ENCODE measurements around the gene APOL2.
"Not testable (repeated sequence)": the region's sequence is repeated elsewhere in the genome, so short reads cannot be mapped to it uniquely, and the experiment has no call there.

Gene APOL2

GRCh38 chr22:36279219-36279666 is 39.9 kb upstream of the APOL2 start:
- Histone ChIP-seq H3K4me3 (ENCODE audit: low read length) (no peak overlapping the region), H3K9me3 (ENCODE audit: control insufficient read depth, low read depth, low read length) (no peaks in the 10 kb centered on the region), H3K36me3 (ENCODE audit: control insufficient read depth, low read depth, low read length) (peaks cover 28% of the 10 kb centered on the region)

DNA sequence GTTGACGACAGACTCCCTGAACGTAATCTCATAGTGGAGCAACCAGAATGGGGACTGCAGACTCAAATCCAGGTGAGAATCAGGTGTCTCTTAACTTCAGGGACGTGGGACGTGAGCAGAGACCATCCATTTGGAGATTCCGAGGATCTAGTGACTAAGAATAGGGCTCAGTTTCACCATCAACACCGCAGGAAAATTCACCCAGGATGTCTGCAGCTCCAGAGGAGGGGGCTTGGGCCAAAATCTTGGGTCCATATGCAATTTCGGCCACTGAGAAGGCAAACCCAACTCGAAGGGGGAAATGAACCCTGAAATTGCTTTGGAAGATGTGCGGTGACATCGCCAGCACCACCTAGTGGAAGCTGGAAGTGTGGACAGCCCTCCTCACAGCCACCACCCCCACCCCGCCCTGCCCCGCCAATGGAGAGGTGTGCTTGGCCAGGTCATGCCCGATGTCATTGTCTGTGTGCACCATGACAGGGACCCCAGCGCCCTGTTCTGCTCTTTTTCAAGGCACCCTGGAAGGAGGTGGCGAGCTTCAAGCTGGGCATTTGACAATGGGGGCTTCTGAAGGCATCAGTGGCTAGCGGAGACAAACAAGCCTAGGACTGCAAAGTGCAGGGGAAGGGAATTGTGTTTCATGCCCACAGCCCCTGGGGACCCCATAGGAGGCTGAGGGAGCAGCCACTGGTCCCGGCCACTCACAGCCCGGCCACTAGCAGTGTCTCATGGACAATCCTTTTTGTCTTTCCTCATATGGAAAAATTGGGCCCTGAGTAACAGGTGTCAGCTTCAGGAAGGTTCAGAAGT is 38.4 kb upstream of the APOL2 start:
- Histone ChIP-seq H3K4me1 (ENCODE audit: control insufficient read depth, low read depth, low read length) (peaks cover 4% of the 10 kb centered on the region), H3K27ac (ENCODE audit: low read length) (no peak overlapping the region), H3K36me3 (ENCODE audit: control insufficient read depth, low read depth, low read length) (peaks cover 16% of the 10 kb centered on the region), H3K9me3 (ENCODE audit: control insufficient read depth, low read depth, low read length) (no peaks in the 10 kb centered on the region), H3K9ac (ENCODE audit: low read length) (no peak overlapping the region), H3K27me3 (ENCODE audit: control insufficient read depth, insufficient read depth, low read length) (no peaks in the 10 kb centered on the region), H3K4me3 (ENCODE audit: low read length) (no peak overlapping the region)

More at GRCh38 chr22:36279219-36279666, 39.9 kb upstream of the APOL2 start:
- no peak overlapping the region for H3K9ac ChIP-seq (ENCODE audit: low read length)
- H3K4me1 ChIP-seq (ENCODE audit: control insufficient read depth, low read depth, low read length), result peaks cover 4% of the 10 kb centered on the region
- no peak overlapping the region for H3K27ac ChIP-seq (ENCODE audit: low read length)
- H3K27me3 ChIP-seq (ENCODE audit: control insufficient read depth, insufficient read depth, low read length), result no peaks in the 10 kb centered on the region

GRCh38 chr22:36274531-36274930 is 35.2 kb upstream of the APOL2 start:
- Histone ChIP-seq H3K4me1 (ENCODE audit: control insufficient read depth, low read depth, low read length) (peaks cover 4% of the 10 kb centered on the region), H3K27ac (ENCODE audit: low read length) (no peak overlapping the region), H3K27me3 (ENCODE audit: control insufficient read depth, insufficient read depth, low read length) (no peaks in the 10 kb centered on the region), H3K9me3 (ENCODE audit: control insufficient read depth, low read depth, low read length) (no peaks in the 10 kb centered on the region), H3K9ac (ENCODE audit: low read length) (no peak overlapping the region), H3K4me3 (ENCODE audit: low read length) (no peak overlapping the region), H3K36me3 (ENCODE audit: control insufficient read depth, low read depth, low read length) (no peaks in the 10 kb centered on the region)

GRCh38 chr22:36271951-36272350 is 32.6 kb upstream of the APOL2 start:
- H3K4me3 ChIP-seq (ENCODE audit: low read length); H3K9ac ChIP-seq (ENCODE audit: low read length); H3K4me1 ChIP-seq (ENCODE audit: control insufficient read depth, low read depth, low read length); H3K36me3 ChIP-seq (ENCODE audit: control insufficient read depth, low read depth, low read length); H3K27me3 ChIP-seq (ENCODE audit: control insufficient read depth, insufficient read depth, low read length); H3K27ac ChIP-seq (ENCODE audit: low read length); H3K9me3 ChIP-seq (ENCODE audit: control insufficient read depth, low read depth, low read length): not testable (repeated sequence)

- H3K4me3 ChIP-seq (ENCODE audit: low read length); H3K9ac ChIP-seq (ENCODE audit: low read length); H3K9me3 ChIP-seq (ENCODE audit: control insufficient read depth, low read depth, low read length); H3K27me3 ChIP-seq (ENCODE audit: control insufficient read depth, insufficient read depth, low read length); H3K4me1 ChIP-seq (ENCODE audit: control insufficient read depth, low read depth, low read length); H3K36me3 ChIP-seq (ENCODE audit: control insufficient read depth, low read depth, low read length); H3K27ac ChIP-seq (ENCODE audit: low read length): not testable (repeated sequence)
Observed at GRCh38 chr22:36271231-36271630, 31.9 kb upstream of the APOL2 start.

DNA sequence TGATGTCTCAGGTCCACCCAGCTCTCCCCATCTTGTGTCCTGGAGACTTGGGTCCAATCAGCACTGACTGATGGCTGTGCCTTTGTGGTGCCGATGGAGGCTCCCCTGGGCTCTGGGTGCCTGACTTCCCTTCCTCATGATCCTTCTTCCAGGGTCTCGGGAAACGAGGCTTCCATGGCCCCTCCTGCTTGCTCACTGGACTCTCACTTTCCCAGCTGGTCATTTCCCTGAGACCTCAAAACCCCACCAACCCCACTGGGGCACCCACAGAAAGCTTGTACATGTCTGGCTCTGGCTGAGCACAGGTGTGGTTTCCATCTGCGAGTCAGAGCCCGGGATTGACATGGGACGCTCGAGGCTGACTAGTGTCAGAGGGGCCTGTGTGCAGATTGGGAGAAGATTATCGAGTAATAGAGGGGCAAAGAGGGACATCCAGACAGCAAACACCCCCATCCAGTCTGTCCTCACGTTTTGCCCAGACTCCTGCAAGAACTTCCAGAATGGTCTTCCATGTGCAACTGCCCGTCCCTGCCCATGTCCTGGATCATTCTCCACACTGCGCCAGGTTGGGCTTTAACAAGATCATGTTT is 28.7 kb upstream of the APOL2 start:
- Histone ChIP-seq H3K9ac (ENCODE audit: low read length) (no peak overlapping the region), H3K9me3 (ENCODE audit: control insufficient read depth, low read depth, low read length) (no peaks in the 10 kb centered on the region), H3K4me3 (ENCODE audit: low read length) (no peak overlapping the region), H3K27ac (ENCODE audit: low read length) (no peak overlapping the region), H3K4me1 (ENCODE audit: control insufficient read depth, low read depth, low read length) (no peaks in the 10 kb centered on the region), H3K27me3 (ENCODE audit: control insufficient read depth, insufficient read depth, low read length) (no peaks in the 10 kb centered on the region), H3K36me3 (ENCODE audit: control insufficient read depth, low read depth, low read length) (no peaks in the 10 kb centered on the region)

- Histone ChIP-seq H3K4me3 (ENCODE audit: low read length) (no peak overlapping the region), H3K27ac (ENCODE audit: low read length) (no peak overlapping the region), H3K9ac (ENCODE audit: low read length) (no peak overlapping the region), H3K9me3 (ENCODE audit: control insufficient read depth, low read depth, low read length) (no peaks in the 10 kb centered on the region), H3K36me3 (ENCODE audit: control insufficient read depth, low read depth, low read length) (no peaks in the 10 kb centered on the region), H3K27me3 (ENCODE audit: control insufficient read depth, insufficient read depth, low read length) (no peaks in the 10 kb centered on the region), H3K4me1 (ENCODE audit: control insufficient read depth, low read depth, low read length) (no peaks in the 10 kb centered on the region)
Observed at GRCh38 chr22:36267058-36267457, 27.7 kb upstream of the APOL2 start.

DNA sequence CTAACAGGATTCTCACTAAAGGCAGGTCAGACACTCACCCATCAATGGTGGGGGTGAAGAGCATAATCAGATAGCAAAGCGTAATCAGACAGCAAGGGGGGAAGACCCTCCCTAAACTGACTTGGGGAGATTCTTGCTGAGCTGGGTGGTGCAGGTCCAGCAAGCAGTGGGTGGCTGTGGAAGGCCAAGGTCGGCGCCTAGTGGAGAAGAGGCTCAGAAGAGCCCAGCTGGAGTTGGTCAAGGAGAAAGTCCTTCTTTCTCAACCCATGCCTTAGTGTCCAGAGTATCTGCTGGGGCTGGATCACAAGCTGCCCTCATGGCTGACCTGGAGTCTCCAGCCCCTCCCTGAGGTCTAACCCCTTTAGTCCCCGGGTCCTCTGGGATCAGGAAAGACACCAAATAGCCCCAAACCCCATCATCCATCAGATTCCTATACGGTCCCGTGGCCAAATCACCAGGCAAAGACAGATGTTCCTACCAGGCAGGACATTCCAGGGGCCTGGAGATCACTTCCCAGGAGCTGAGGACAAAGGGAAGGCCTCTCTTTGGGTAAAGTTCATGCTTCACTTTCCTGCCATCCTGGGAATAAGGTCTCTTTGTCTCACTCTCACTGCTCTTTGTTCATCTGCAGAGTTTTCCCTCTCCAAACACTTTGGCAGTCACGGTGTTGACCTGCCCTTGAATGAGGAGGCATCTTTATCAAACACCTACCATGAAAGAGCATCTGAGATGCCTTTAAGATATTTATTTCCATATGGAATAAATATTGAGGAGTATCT is 24.7 kb upstream of the APOL2 start:
- not testable (repeated sequence) for H3K9ac ChIP-seq (ENCODE audit: low read length); H3K9me3 ChIP-seq (ENCODE audit: control insufficient read depth, low read depth, low read length); H3K27me3 ChIP-seq (ENCODE audit: control insufficient read depth, insufficient read depth, low read length); H3K4me1 ChIP-seq (ENCODE audit: control insufficient read depth, low read depth, low read length); H3K4me3 ChIP-seq (ENCODE audit: low read length); H3K36me3 ChIP-seq (ENCODE audit: control insufficient read depth, low read depth, low read length); H3K27ac ChIP-seq (ENCODE audit: low read length)

DNA sequence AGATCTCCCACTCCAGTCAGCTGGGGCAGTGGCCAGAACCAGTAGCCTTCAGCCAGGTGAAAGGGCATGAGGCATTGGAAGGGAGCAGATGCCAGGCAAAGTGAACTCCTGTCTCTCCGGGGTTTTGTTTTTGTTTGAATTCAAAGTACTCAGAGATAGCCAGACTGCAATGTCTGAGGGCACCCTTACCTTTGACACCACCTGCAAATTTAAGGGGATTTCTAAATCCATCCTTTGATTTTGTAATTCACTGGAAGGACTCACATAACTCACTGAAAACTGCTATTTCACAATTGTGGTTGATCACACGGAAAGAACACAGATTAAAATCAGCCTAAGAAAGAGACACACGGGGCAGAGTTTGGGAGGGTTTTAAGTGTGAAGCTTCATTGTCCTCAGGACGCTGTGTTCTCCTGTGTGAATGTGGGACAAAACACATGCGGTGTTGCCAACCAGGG is 23.9 kb upstream of the APOL2 start:
- H3K4me3 ChIP-seq (ENCODE audit: low read length); H3K9ac ChIP-seq (ENCODE audit: low read length); H3K27me3 ChIP-seq (ENCODE audit: control insufficient read depth, insufficient read depth, low read length); H3K36me3 ChIP-seq (ENCODE audit: control insufficient read depth, low read depth, low read length); H3K27ac ChIP-seq (ENCODE audit: low read length); H3K9me3 ChIP-seq (ENCODE audit: control insufficient read depth, low read depth, low read length): not testable (repeated sequence)
- peaks cover 15% of the 10 kb centered on the region for H3K4me1 ChIP-seq (ENCODE audit: control insufficient read depth, low read depth, low read length)

GRCh38 chr22:36262307-36262706 is 23.0 kb upstream of the APOL2 start:
- H3K36me3 ChIP-seq (ENCODE audit: control insufficient read depth, low read depth, low read length); H3K9ac ChIP-seq (ENCODE audit: low read length); H3K4me3 ChIP-seq (ENCODE audit: low read length); H3K27me3 ChIP-seq (ENCODE audit: control insufficient read depth, insufficient read depth, low read length); H3K9me3 ChIP-seq (ENCODE audit: control insufficient read depth, low read depth, low read length); H3K27ac ChIP-seq (ENCODE audit: low read length): not testable (repeated sequence)
- H3K4me1 ChIP-seq (ENCODE audit: control insufficient read depth, low read depth, low read length), result peaks cover 18% of the 10 kb centered on the region

DNA sequence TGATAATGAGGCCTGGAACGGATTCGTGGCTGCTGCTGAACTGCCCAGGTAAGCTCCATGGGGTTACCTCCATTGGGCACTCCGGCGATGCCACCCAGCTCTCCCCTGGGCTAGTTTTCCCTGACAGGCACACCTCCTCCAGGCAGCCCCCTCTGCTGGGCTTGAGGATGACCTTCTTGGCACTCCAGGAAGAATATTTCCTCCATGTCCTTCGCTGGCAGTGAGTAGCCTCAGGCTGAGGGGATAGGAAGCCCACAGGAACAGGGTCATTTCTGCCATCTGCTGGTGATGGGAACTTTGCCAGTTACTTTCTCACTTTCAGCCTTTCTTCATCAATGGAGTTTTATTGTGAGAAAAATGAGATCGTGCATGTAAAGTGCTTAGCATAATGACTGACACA is 22.3 kb upstream of the APOL2 start:
- H3K36me3 ChIP-seq (ENCODE audit: control insufficient read depth, low read depth, low read length); H3K9me3 ChIP-seq (ENCODE audit: control insufficient read depth, low read depth, low read length); H3K27ac ChIP-seq (ENCODE audit: low read length); H3K9ac ChIP-seq (ENCODE audit: low read length); H3K27me3 ChIP-seq (ENCODE audit: control insufficient read depth, insufficient read depth, low read length); H3K4me3 ChIP-seq (ENCODE audit: low read length): not testable (repeated sequence)
- peaks cover 18% of the 10 kb centered on the region for H3K4me1 ChIP-seq (ENCODE audit: control insufficient read depth, low read depth, low read length)
